B cell (primary cell): ENCODE results near the gene DECR2. TPM values are rescaled to one million over a fixed set of nuclear protein-coding genes. Genes with fewer than 3 reads are reported as not detected.

Experiments
- ATAC-seq: fragments of 200-7000 bp; cut with Tn5 transposase; one replicate; pipeline ENCODE4 v1.10.0; 2021; ENCODE audit warnings: low read depth, mild to moderate bottlenecking, moderate number of reproducible peaks, moderate library complexity
- CTCF ChIA-PET: fragments of 350-600 bp; sonication (Branson Sonifier 250); formaldehyde crosslinking; loops from one replicate; lab custom pipeline; 2021; ENCODE audit warnings: antibody characterized with exemption, inconsistent platforms; lab: Charles Lee
- POLR2A ChIA-PET: fragments of 350-600 bp; sonication (Branson Sonifier 250); formaldehyde crosslinking; loops from one replicate; lab custom pipeline; 2021; ENCODE audit warnings: antibody characterized with exemption; lab: Charles Lee
- DNase-seq: peaks from one replicate; pipeline ENCODE4 v3.0.0; 2013
- H2AFZ ChIP-seq: 2 replicates; pipeline ENCODE4 v1.6.1; 2012; ENCODE audit warnings: mild to moderate bottlenecking, low read depth, low read length; ENCODE audit not compliant: insufficient read depth, poor library complexity, severe bottlenecking
- H3K27ac ChIP-seq, 2 donors: 1 replicate in 1 of 2; 2 replicates in 1 of 2; pipeline ENCODE4 v1.5.1; 2012 to 2013; ENCODE audit warnings: low read length in 2 of 2, mild to moderate bottlenecking in 2 of 2, moderate library complexity in 1 of 2
- H3K27me3 ChIP-seq, 4 experiments: fragments of 200-600 bp in 1 of 4; sonication (generic) in 1 of 4; replicated peaks in 1 of 4; 1 replicate in 2 of 4; 2 replicates in 2 of 4; pipeline versions ENCODE4 v1.6.1 to v1.7.0; 2013 to 2016; ENCODE audit warnings: low read length in 3 of 4, mild to moderate bottlenecking in 2 of 4, mixed read lengths in 1 of 4, moderate library complexity in 1 of 4; ENCODE audit not compliant: insufficient read depth in 4 of 4, control insufficient read depth in 3 of 4; ENCODE audit errors: control extremely low read depth in 1 of 4
- H3K36me3 ChIP-seq, 2 experiments: replicated peaks in 1 of 2; 1 replicate in 1 of 2; 2 replicates in 1 of 2; pipeline versions ENCODE4 v1.6.1 to v1.7.1; 2013; ENCODE audit warnings: low read length in 1 of 2; ENCODE audit not compliant: insufficient read depth in 2 of 2, control insufficient read depth in 1 of 2; ENCODE audit errors: control extremely low read depth in 1 of 2, extremely low read depth in 1 of 2
- H3K4me1 ChIP-seq, 2 donors: fragments of 200-600 bp in 1 of 2; sonication (generic) in 1 of 2; 1 replicate in 1 of 2; 2 replicates in 1 of 2; pipeline versions ENCODE4 v1.5.1 to v1.6.1; 2013 to 2017; ENCODE audit warnings: low read length in 2 of 2; ENCODE audit not compliant: control insufficient read depth in 2 of 2, insufficient read depth in 2 of 2
- H3K4me2 ChIP-seq: replicated peaks from 2 replicates; pipeline ENCODE3; 2012; ENCODE audit warnings: mild to moderate bottlenecking, low read depth, low read length; ENCODE audit not compliant: poor library complexity, severe bottlenecking
- H3K4me3 ChIP-seq, 5 experiments: fragments of 200-600 bp in 1 of 5; sonication (generic) in 1 of 5; 1 replicate in 3 of 5; 2 replicates in 2 of 5; pipeline versions ENCODE4 v1.5.1 to v1.7.0; 2011 to 2016; ENCODE audit warnings: low read length in 4 of 5, mild to moderate bottlenecking in 4 of 5, low read depth in 2 of 5, control low read depth in 1 of 5, moderate library complexity in 1 of 5; ENCODE audit not compliant: insufficient read depth in 1 of 5; ENCODE audit errors: control extremely low read depth in 1 of 5, extremely low read depth in 1 of 5
- H3K79me2 ChIP-seq: fragments of 200-600 bp; sonication (generic); one replicate; pipeline ENCODE4 v1.6.0; 2016; ENCODE audit warnings: low read length; ENCODE audit not compliant: control insufficient read depth, insufficient read depth
- H3K9ac ChIP-seq: fragments of 200-600 bp; sonication (generic); 2 replicates; pipeline ENCODE4 v1.6.1; 2017; ENCODE audit warnings: mild to moderate bottlenecking, low read length, moderate library complexity
- H3K9me3 ChIP-seq, 3 donors: one replicate each; pipeline versions ENCODE4 v1.6.1 to v1.7.1; 2013; ENCODE audit warnings: low read length in 2 of 3; ENCODE audit not compliant: control insufficient read depth in 2 of 3, insufficient read depth in 1 of 3; ENCODE audit errors: control extremely low read depth in 1 of 3
- H4K20me1 ChIP-seq: 2 replicates; pipeline ENCODE4 v1.6.0; 2012; ENCODE audit warnings: mild to moderate bottlenecking, low read length; ENCODE audit not compliant: insufficient read depth, control insufficient read depth, poor library complexity, severe bottlenecking
- H3K27ac Mint-ChIP-seq: one replicate; pipeline ENCODE4 v1.8.0; 2021; ENCODE audit warnings: mixed read lengths
- H3K27me3 Mint-ChIP-seq: one replicate; pipeline ENCODE4 v1.8.0; 2021; ENCODE audit warnings: mixed read lengths
- H3K4me1 Mint-ChIP-seq: one replicate; pipeline ENCODE4 v1.8.0; 2021; ENCODE audit warnings: mixed read lengths
- H3K4me3 Mint-ChIP-seq: one replicate; pipeline ENCODE4 v1.8.0; 2021; ENCODE audit warnings: mixed read lengths
- H3K9me3 Mint-ChIP-seq: one replicate; pipeline ENCODE4 v1.8.0; 2022; ENCODE audit warnings: mixed read lengths; ENCODE audit not compliant: insufficient read depth
- EZH2 ChIP-seq: IDR thresholded peaks from 2 replicates; pipeline ENCODE4 v1.6.1; 2012; ENCODE audit warnings: borderline replicate concordance, low read depth, mild to moderate bottlenecking, moderate library complexity, low read length; ENCODE audit not compliant: insufficient read depth, poor library complexity, severe bottlenecking
- WGBS: methylation state at CpG from one replicate; pipeline ENCODE4 v1.1.5; 2013; ENCODE audit warnings: missing lambda C conversion rate; ENCODE audit not compliant: insufficient coverage; 5-methylcytosine and 5-hydroxymethylcytosine counted together
- intact Hi-C: fragments of 100-400 bp; cut with micrococcal nuclease; formaldehyde crosslinking; loops from one replicate; pipeline ENCODE4 v1.10.0; 2022
- polyA plus RNA-seq: library from polyadenylated mRNA; depleted of rRNA; stranded (reverse); fragments of >200 nt; gene quantifications from 2 replicates; pipeline ENCODE4 v1.2.3, GENCODE V29; 2012
- total RNA-seq, 2 donors: library from RNA; stranded (reverse); fragments of 120-200 nt in 1 of 2; gene quantifications; 1 replicate in 1 of 2; 2 replicates in 1 of 2; pipeline versions ENCODE4 v1.2.3 to v1.2.4, GENCODE V29; 2013 to 2022
- TF ChIP-seq, protein P1 (sequence below): fragments of 200-600 bp; IDR thresholded peaks from one replicate; pipeline ENCODE4 v1.8.0; 2022; ENCODE audit warnings: antibody characterized with exemption, mild to moderate bottlenecking

DECR2 gene
- total and polyA plus RNA-seq, 2 donors (not counting 1 experiment from before 2014, with no cell fraction given): 11.0 to 16.3 TPM

- Histone ChIP-seq H3K4me3 (no peak overlapping the region), H3K4me2 (no peak overlapping the region), H3K79me2 (no peaks in the 10 kb centered on the region), H3K9ac (no peak overlapping the region), H2AFZ (no peak overlapping the region), H3K27ac (no peak overlapping the region), H3K9me3 (no peaks in the 10 kb centered on the region), H3K27me3 (peaks cover 0 to 6% (median 0%) of the 10 kb centered on the region in 4 experiments), H3K36me3 (peaks cover 0 to 32% of the 10 kb centered on the region in 2 experiments), H3K4me1 (peaks cover 6 to 19% of the 10 kb centered on the region in 2 donors), H4K20me1 (no peaks in the 10 kb centered on the region)
- peaks cover under 1% of the 10 kb centered on the region for H3K27me3 Mint-ChIP-seq
- POLR2A ChIA-PET: interaction anchor here (1.1 kb wide), 1 partner anchor 15 kb away, joined by 3 read pairs; the partner anchor contains the start of gene AXIN1
- TF ChIP-seq, protein P1, sequence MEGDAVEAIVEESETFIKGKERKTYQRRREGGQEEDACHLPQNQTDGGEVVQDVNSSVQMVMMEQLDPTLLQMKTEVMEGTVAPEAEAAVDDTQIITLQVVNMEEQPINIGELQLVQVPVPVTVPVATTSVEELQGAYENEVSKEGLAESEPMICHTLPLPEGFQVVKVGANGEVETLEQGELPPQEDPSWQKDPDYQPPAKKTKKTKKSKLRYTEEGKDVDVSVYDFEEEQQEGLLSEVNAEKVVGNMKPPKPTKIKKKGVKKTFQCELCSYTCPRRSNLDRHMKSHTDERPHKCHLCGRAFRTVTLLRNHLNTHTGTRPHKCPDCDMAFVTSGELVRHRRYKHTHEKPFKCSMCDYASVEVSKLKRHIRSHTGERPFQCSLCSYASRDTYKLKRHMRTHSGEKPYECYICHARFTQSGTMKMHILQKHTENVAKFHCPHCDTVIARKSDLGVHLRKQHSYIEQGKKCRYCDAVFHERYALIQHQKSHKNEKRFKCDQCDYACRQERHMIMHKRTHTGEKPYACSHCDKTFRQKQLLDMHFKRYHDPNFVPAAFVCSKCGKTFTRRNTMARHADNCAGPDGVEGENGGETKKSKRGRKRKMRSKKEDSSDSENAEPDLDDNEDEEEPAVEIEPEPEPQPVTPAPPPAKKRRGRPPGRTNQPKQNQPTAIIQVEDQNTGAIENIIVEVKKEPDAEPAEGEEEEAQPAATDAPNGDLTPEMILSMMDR: no peak
- TF ChIP-seq EZH2: no peak
- DNase-seq (no peak), ATAC-seq (no peak)
- WGBS: over 99% methylated on average over 17 of the region's 18 CpGs
- CTCF ChIA-PET: no interaction called here
- peaks cover 17% of the 10 kb centered on the region for H3K4me1 Mint-ChIP-seq
- intact Hi-C loops: no loop called here
- no peak overlapping the region for H3K27ac Mint-ChIP-seq
- H3K9me3 Mint-ChIP-seq: no peaks in the 10 kb centered on the region
- H3K4me3 Mint-ChIP-seq: no peak overlapping the region
Measured at GRCh38 chr16:367333-367903, 34.3 kb upstream of the DECR2 start.

- WGBS: 96% methylated on average over 29 of the region's 29 CpGs
- Histone ChIP-seq H3K27me3 (peaks cover 0 to 6% (median 0%) of the 10 kb centered on the region in 4 experiments), H3K4me1 (peaks cover 6 to 18% of the 10 kb centered on the region in 2 donors), H3K4me3 (no peak overlapping the region), H4K20me1 (no peaks in the 10 kb centered on the region), H3K27ac (no peak overlapping the region), H3K4me2 (no peak overlapping the region), H3K79me2 (no peaks in the 10 kb centered on the region), H3K9ac (no peak overlapping the region), H3K9me3 (no peaks in the 10 kb centered on the region), H2AFZ (no peak overlapping the region), H3K36me3 (peaks cover 0 to 37% of the 10 kb centered on the region in 2 experiments)
- ATAC-seq: no peak
- Mint-ChIP-seq H3K9me3 (no peaks in the 10 kb centered on the region), H3K4me1 (peaks cover 17% of the 10 kb centered on the region), H3K27ac (no peak overlapping the region), H3K4me3 (no peak overlapping the region), H3K27me3 (no peaks in the 10 kb centered on the region)
- no peak for DNase-seq
- intact Hi-C loops: no loop called here
- TF ChIP-seq, protein P1: no peak
- TF ChIP-seq EZH2: no peak
- CTCF ChIA-PET: no interaction called here
- POLR2A ChIA-PET: no interaction called here
Measured at GRCh38 chr16:368388-369158, 33.1 kb upstream of the DECR2 start.
